Lower leg skin (tissue), 4 donors: Measurements from ENCODE around the gene LCN15. TPM values are rescaled to one million over a fixed set of nuclear protein-coding genes. Genes with fewer than 3 reads are reported as not detected.

Experiments
- DNase-seq, 2 donors: peaks; one replicate each; pipeline ENCODE4 v3.0.0-alpha.2; 2019; ENCODE audit warnings: low spot score in 2 of 2
- H3K4me3 ChIP-seq: fragments of 200-600 bp; sonication (generic); 2 replicates; pipeline ENCODE4 v1.5.1; 2017; ENCODE audit warnings: mild to moderate bottlenecking, low read depth; ENCODE audit not compliant: poor library complexity, severe bottlenecking
- POLR2A ChIP-seq, 2 donors: fragments of 450-650 bp; IDR thresholded peaks; one replicate each; pipeline ENCODE4 v1.6.1; 2016 to 2017; ENCODE audit warnings: antibody characterized with exemption in 2 of 2, mild to moderate bottlenecking in 1 of 2, moderate library complexity in 1 of 2
- WGBS, 2 donors: methylation state at CpG; one replicate each; pipeline ENCODE4 v1.1.5; 2018; 5-methylcytosine and 5-hydroxymethylcytosine counted together
- intact Hi-C: fragments of 100-400 bp; cut with DNase I; formaldehyde crosslinking; loops from one replicate; pipeline ENCODE4 v1.15.0; 2023; ENCODE audit warnings: low total_unique reads
- total RNA-seq, 4 donors: library from RNA; depleted of rRNA; stranded (reverse); fragments of >200 nt; gene quantifications; one replicate each; pipeline ENCODE4 v1.1.0, GENCODE V29; 2016
- TF ChIP-seq, protein P1 (sequence below), 3 donors: fragments of 450-650 bp; IDR thresholded peaks; one replicate each; pipeline ENCODE4 v1.5.1; 2016; ENCODE audit warnings: antibody characterized with exemption in 3 of 3, mild to moderate bottlenecking in 3 of 3, moderate library complexity in 2 of 3

The LCN15 gene
- total RNA-seq, 4 donors from 2014 or later, result not detected

DNA sequence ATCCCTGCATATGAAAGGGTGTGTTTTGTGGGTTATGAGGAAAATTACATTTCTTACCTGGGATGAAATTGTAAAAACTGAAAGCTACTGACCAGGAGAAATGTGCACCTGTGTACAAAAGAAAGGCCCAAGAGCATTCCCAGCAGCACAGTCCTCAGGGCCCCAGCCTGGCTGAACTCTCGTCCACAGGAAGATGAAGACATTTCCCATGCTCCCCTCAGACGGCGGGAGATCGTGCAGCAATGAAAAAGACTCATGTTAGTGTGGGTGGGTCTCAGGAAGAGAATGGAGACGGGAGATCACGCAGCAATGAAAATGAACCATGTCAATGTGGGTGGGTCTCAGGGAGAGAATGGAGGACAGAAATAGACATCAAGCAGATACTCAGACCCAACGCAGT, 12.6 kb upstream of the LCN15 start:
- no peak overlapping the region for H3K4me3 ChIP-seq
- TF ChIP-seq, protein P1, sequence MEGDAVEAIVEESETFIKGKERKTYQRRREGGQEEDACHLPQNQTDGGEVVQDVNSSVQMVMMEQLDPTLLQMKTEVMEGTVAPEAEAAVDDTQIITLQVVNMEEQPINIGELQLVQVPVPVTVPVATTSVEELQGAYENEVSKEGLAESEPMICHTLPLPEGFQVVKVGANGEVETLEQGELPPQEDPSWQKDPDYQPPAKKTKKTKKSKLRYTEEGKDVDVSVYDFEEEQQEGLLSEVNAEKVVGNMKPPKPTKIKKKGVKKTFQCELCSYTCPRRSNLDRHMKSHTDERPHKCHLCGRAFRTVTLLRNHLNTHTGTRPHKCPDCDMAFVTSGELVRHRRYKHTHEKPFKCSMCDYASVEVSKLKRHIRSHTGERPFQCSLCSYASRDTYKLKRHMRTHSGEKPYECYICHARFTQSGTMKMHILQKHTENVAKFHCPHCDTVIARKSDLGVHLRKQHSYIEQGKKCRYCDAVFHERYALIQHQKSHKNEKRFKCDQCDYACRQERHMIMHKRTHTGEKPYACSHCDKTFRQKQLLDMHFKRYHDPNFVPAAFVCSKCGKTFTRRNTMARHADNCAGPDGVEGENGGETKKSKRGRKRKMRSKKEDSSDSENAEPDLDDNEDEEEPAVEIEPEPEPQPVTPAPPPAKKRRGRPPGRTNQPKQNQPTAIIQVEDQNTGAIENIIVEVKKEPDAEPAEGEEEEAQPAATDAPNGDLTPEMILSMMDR (IDR thresholded peaks at IDR 0.05), result no peak
- no peak for TF ChIP-seq POLR2A (IDR thresholded peaks at IDR 0.05)
- WGBS, 2 donors, result 52 to 63% methylated on average over 7 of the region's 7 CpGs
- intact Hi-C loops, result no loop called here
- DNase-seq, result no peak

DNA sequence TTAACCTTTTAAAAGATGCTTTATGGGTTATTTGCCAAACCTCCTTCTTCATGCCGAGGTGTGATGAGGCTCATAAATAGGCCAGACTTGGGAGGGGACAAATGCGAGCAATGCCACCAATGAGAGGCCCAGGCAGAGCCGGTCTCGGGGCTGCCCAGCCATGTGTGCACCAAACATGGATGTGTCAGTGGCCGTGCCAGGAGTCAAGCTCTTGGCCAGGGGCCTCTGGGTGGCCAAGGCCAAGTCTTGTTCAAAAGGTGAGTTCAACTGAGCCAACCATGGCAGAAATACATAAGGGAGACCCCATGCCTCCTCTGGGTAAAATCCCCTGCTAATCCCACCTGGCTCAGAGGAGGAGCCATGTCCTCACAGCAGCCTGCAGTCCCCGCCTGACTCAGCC, 10.9 kb upstream of the LCN15 start:
- H3K4me3 ChIP-seq, result no peak overlapping the region
- DNase-seq, result no peak
- TF ChIP-seq, protein P1 (IDR thresholded peaks at IDR 0.05), result no peak
- TF ChIP-seq POLR2A (IDR thresholded peaks at IDR 0.05), result no peak
- intact Hi-C loops, result no loop called here
- WGBS, 2 donors, result 82 to 90% methylated on average over 5 to 6 of the region's 6 CpGs

DNA sequence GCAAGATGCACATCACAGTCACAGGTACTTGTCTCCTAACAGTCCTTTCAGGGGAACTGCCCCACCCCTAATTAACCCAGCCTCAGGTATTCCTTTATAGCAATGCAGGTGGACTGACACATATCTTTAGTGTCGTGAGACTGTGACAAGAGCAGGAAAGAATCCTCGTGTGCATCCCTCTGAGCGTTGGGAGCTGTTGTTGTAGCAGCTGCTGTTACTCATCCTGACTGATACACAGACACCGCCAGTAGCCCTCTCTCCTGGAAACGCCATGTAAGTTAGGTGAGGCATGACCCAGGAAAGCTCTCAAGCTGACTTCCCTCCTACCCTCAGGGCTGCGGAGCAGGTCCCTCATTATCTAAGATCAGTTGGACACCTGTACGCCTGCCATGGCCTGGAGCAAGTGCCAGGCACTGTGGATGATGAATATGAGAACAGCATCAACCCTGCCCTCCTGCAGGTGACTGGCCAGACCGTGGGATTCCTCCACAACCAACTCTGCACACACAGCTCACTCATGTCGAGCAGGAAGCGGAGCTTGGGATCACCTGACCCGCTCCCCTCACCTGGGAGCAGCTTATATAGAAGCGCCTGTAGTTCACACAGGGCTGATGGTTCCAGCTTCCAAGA, 10.2 kb upstream of the LCN15 start:
- no peak for DNase-seq
- TF ChIP-seq POLR2A (IDR thresholded peaks at IDR 0.05), result no peak
- TF ChIP-seq, protein P1 (IDR thresholded peaks at IDR 0.05), result no peak
- H3K4me3 ChIP-seq, result no peak overlapping the region
- intact Hi-C loops, result no loop called here
- WGBS, 2 donors, result 87 to 90% methylated on average over 5 to 12 of the region's 12 CpGs

DNA sequence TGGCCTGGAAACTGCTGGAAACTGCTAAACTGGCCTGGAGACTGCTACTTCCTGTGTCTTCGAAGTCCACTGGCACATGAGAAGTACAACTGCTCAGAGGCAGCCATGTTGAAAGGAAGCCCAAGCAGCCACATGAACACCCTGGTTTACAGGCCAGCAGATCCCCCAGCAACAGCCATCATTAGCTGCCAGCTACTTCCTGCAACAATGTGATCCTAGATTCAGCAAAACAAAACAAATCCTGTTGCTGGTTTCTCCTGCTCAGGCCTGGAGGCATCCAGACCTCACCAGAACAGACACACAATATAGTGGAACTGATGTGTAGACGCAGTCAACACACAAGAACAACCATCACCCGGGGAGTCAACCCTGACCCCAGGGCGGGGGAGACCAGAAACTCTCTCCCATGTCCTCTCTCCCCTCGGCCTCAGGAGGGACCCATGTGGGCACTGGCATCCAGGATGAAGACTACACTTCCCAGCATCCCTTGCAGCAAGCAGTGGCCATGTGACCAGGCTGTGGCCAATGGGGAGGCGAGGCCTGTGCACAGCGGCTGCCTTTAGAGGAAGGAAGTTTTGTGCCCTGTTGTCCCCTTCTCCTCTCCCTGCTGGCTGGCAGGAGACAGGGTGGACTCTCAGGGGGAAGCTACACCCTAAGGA, 9.2 kb upstream of the LCN15 start:
- TF ChIP-seq, protein P1 (IDR thresholded peaks at IDR 0.05), result no peak
- no peak for TF ChIP-seq POLR2A (IDR thresholded peaks at IDR 0.05)
- H3K4me3 ChIP-seq, result no peak overlapping the region
- no peak for DNase-seq
- 77 to 88% methylated on average over 7 of the region's 7 CpGs for WGBS, 2 donors
- intact Hi-C loops, result no loop called here

DNA sequence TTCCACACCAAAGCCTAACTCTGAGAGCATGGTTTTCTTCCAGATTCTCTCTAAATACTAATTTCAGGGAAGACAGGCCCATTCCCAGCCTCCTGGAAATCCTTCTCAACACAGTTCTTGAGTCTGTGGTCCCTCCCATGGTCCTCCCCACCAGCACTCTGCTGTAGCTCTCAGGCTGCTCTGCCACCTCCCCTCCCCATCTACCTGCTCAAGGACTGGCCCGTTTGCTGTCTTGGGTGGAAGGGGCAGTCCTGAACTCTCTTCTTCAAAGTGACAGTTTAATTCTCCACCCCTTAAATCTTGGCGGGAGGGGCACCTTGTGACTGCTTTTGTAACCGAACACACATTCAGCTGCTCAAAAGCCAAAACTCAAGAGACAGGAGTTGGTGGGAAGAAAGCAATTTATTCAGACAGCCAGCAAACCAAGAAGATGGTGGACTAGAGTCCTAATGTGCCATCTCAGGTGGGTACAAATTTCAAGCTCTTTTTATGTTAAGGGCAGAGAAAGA, 7.6 kb upstream of the LCN15 start:
- no peak overlapping the region for H3K4me3 ChIP-seq
- no peak for TF ChIP-seq POLR2A (IDR thresholded peaks at IDR 0.05)
- TF ChIP-seq, protein P1 (IDR thresholded peaks at IDR 0.05), result no peak
- intact Hi-C loops, result no loop called here
- no peak for DNase-seq
- WGBS, 2 donors, result 61 to 65% methylated on average over 3 of the region's 3 CpGs
